GM19193 (cell line): ENCODE measurements around the gene HIF3A.

Source experiments
- POLR2A ChIP-seq: IDR thresholded peaks from 4 replicates; pipeline ENCODE4 v1.6.1; 2011; ENCODE audit not compliant: insufficient read depth, insufficient read length; ENCODE audit errors: extremely low read depth

HIF3A gene

GRCh38 chr19:46383171-46383815, 86.5 kb downstream of the HIF3A start:
- no peak for TF ChIP-seq POLR2A

GRCh38 chr19:46383846-46384245, 87.0 kb downstream of the HIF3A start:
- no peak for TF ChIP-seq POLR2A

GRCh38 chr19:46384396-46384795, 87.6 kb downstream of the HIF3A start:
- TF ChIP-seq POLR2A = no peak

GRCh38 chr19:46385636-46386035, 88.8 kb downstream of the HIF3A start:
- no peak for TF ChIP-seq POLR2A

GRCh38 chr19:46386151-46386550, 89.3 kb downstream of the HIF3A start:
- no peak for TF ChIP-seq POLR2A

- TF ChIP-seq POLR2A = no peak
These were observed 90.3 kb downstream of the HIF3A start for GRCh38 chr19:46386996-46387712.

GRCh38 chr19:46387713-46388130, 90.9 kb downstream of the HIF3A start:
- TF ChIP-seq POLR2A = no peak

GRCh38 chr19:46388311-46389095, 91.7 kb downstream of the HIF3A start:
- no peak for TF ChIP-seq POLR2A

GRCh38 chr19:46390121-46390858, 93.4 kb downstream of the HIF3A start:
- TF ChIP-seq POLR2A = no peak

GRCh38 chr19:46390866-46391265, 94.0 kb downstream of the HIF3A start:
- no peak for TF ChIP-seq POLR2A

- no peak for TF ChIP-seq POLR2A
These were observed 94.7 kb downstream of the HIF3A start for GRCh38 chr19:46391296-46392251.

- no peak for TF ChIP-seq POLR2A
These were observed 95.5 kb downstream of the HIF3A start for GRCh38 chr19:46392252-46392801.

GRCh38 chr19:46392837-46393236, 96.0 kb downstream of the HIF3A start:
- TF ChIP-seq POLR2A = no peak
